H7 (cell line): ENCODE data around the gene GSK3B. TPM values are rescaled to one million over a fixed set of nuclear protein-coding genes. Genes with fewer than 3 reads are reported as not detected.
A peak's percentile ranks its signal among the peaks of the same experiment; 100 is the strongest.

ENCODE experiments used
- DNase-seq: peaks from one replicate; pipeline ENCODE4 v3.0.0; 2012
- H3K27me3 ChIP-seq: 2 replicates; pipeline ENCODE4 v1.6.0; 2011; ENCODE audit warnings: mild to moderate bottlenecking, low read length; ENCODE audit not compliant: control insufficient read depth, insufficient read depth
- H3K36me3 ChIP-seq: replicated peaks from 2 replicates; pipeline ENCODE4 v1.5.1; 2011; ENCODE audit warnings: low read length; ENCODE audit not compliant: control insufficient read depth, insufficient read depth
- H3K4me3 ChIP-seq: 2 replicates; pipeline ENCODE4 v1.5.1; 2011; ENCODE audit warnings: low read depth, mild to moderate bottlenecking, control low read depth, low read length, moderate library complexity; ENCODE audit not compliant: insufficient read depth
- total RNA-seq: library from RNA; depleted of rRNA; stranded (reverse); fragments of >200 nt; shearing (Covaris generic); gene quantifications from 2 replicates; pipeline ENCODE4 v1.2.3, GENCODE V29; 2014

Gene GSK3B
- total RNA-seq, 1 experiment from 2014 or later, result 34.0 TPM

- no peaks in the 10 kb centered on the region for H3K27me3 ChIP-seq
- H3K36me3 ChIP-seq, result no peaks in the 10 kb centered on the region
- H3K4me3 ChIP-seq, result no peak overlapping the region
- no peak for DNase-seq
Measured at GRCh38 chr3:119817583-119818363, 276.5 kb downstream of the GSK3B start.

GRCh38 chr3:119817071-119817470 is 277.2 kb downstream of the GSK3B start:
- DNase-seq, result no peak
- no peaks in the 10 kb centered on the region for H3K27me3 ChIP-seq
- no peak overlapping the region for H3K4me3 ChIP-seq
- H3K36me3 ChIP-seq, result no peaks in the 10 kb centered on the region

- no peaks in the 10 kb centered on the region for H3K27me3 ChIP-seq
- DNase-seq, result no peak
- no peak overlapping the region for H3K4me3 ChIP-seq
- no peaks in the 10 kb centered on the region for H3K36me3 ChIP-seq
Measured at GRCh38 chr3:119815716-119816115, 278.5 kb downstream of the GSK3B start.

- Histone ChIP-seq H3K36me3 (no peaks in the 10 kb centered on the region), H3K27me3 (no peaks in the 10 kb centered on the region; the same call in 1 of the 2 replicates), H3K4me3 (no peak overlapping the region)
- DNase-seq, result no peak
Measured at GRCh38 chr3:119812491-119813058, 281.7 kb downstream of the GSK3B start.

GRCh38 chr3:119810018-119810435 is 284.2 kb downstream of the GSK3B start:
- H3K27me3 ChIP-seq, result no peaks in the 10 kb centered on the region; the same call in 1 of the 2 replicates
- peak overlapping the region; percentile 46 for H3K4me3 ChIP-seq
- no peaks in the 10 kb centered on the region for H3K36me3 ChIP-seq
- DNase-seq, result no peak

- H3K36me3 ChIP-seq, result no peaks in the 10 kb centered on the region
- DNase-seq, result peak; percentile 60
- peak overlapping the region; percentile 46 for H3K4me3 ChIP-seq
Measured at GRCh38 chr3:119809249-119810017, 284.8 kb downstream of the GSK3B start.

GRCh38 chr3:119808843-119809242 is 285.4 kb downstream of the GSK3B start:
- no peak for DNase-seq
- Histone ChIP-seq H3K27me3 (no peaks in the 10 kb centered on the region; the same call in 1 of the 2 replicates), H3K4me3 (no peak overlapping the region), H3K36me3 (no peaks in the 10 kb centered on the region)

More at GRCh38 chr3:119809249-119810017, 284.8 kb downstream of the GSK3B start:
- no peaks in the 10 kb centered on the region; the same call in 1 of the 2 replicates for H3K27me3 ChIP-seq

- DNase-seq, result no peak
- no peak overlapping the region for H3K4me3 ChIP-seq
- H3K36me3 ChIP-seq, result no peaks in the 10 kb centered on the region
- no peaks in the 10 kb centered on the region; the same call in 1 of the 2 replicates for H3K27me3 ChIP-seq
Measured at GRCh38 chr3:119808244-119808643, 286.0 kb downstream of the GSK3B start.

- no peaks in the 10 kb centered on the region for H3K36me3 ChIP-seq
- H3K27me3 ChIP-seq, result no peaks in the 10 kb centered on the region
- no peak for DNase-seq
- H3K4me3 ChIP-seq, result no peak overlapping the region
Measured at GRCh38 chr3:119800844-119801243, 293.4 kb downstream of the GSK3B start.

GRCh38 chr3:119796785-119797184 is 297.5 kb downstream of the GSK3B start:
- DNase-seq, result no peak
- Histone ChIP-seq H3K36me3 (no peaks in the 10 kb centered on the region), H3K4me3 (no peak overlapping the region), H3K27me3 (no peaks in the 10 kb centered on the region)

GRCh38 chr3:119796368-119796767 is 297.9 kb downstream of the GSK3B start:
- H3K4me3 ChIP-seq, result no peak overlapping the region
- no peaks in the 10 kb centered on the region for H3K36me3 ChIP-seq
- H3K27me3 ChIP-seq, result no peaks in the 10 kb centered on the region
- no peak for DNase-seq

GRCh38 chr3:119795849-119796248 is 298.4 kb downstream of the GSK3B start:
- no peak for DNase-seq
- Histone ChIP-seq H3K4me3 (no peak overlapping the region), H3K36me3 (no peaks in the 10 kb centered on the region), H3K27me3 (no peaks in the 10 kb centered on the region)

- H3K36me3 ChIP-seq, result no peaks in the 10 kb centered on the region
- peak; percentile 78 for DNase-seq
- no peak overlapping the region for H3K4me3 ChIP-seq
- no peaks in the 10 kb centered on the region for H3K27me3 ChIP-seq
Measured at GRCh38 chr3:119794971-119795612, 299.2 kb downstream of the GSK3B start.

- Histone ChIP-seq H3K36me3 (no peaks in the 10 kb centered on the region), H3K4me3 (no peak overlapping the region), H3K27me3 (no peaks in the 10 kb centered on the region)
- no peak for DNase-seq
Measured at GRCh38 chr3:119794401-119794800, 299.8 kb downstream of the GSK3B start.
